Kidney (tissue), 14 donors: Measurements from ENCODE around the gene PRKAB1. TPM values are rescaled to one million over a fixed set of nuclear protein-coding genes. Genes with fewer than 3 reads are reported as not detected.

Experiments used
- DNase-seq, 5 donors: peaks; one replicate each; pipeline ENCODE4 v3.0.0-alpha.2; 2013 to 2020
- FAIRE-seq: peaks from 2 replicates; lab custom pipeline; 2012; peaks lifted over from hg19 to GRCh38; lab: Jason Lieb, UNC
- H3K27ac ChIP-seq, 2 donors: one replicate each; pipeline ENCODE4 v1.7.0; 2013; ENCODE audit warnings: low read depth in 2 of 2, low read length in 2 of 2, inconsistent platforms in 1 of 2
- H3K27me3 ChIP-seq: one replicate; pipeline ENCODE4 v1.7.1; 2013; ENCODE audit warnings: low read length, inconsistent platforms; ENCODE audit not compliant: control insufficient read depth, insufficient read depth
- H3K36me3 ChIP-seq, 3 donors: one replicate each; pipeline versions ENCODE4 v1.7.0 to v1.7.1; 2013; ENCODE audit warnings: low read length in 3 of 3, control low read depth in 1 of 3, inconsistent platforms in 1 of 3; ENCODE audit not compliant: insufficient read depth in 3 of 3, control insufficient read depth in 2 of 3
- H3K4me1 ChIP-seq, 3 donors: one replicate each; pipeline versions ENCODE4 v1.7.0 to v1.7.1; 2013; ENCODE audit warnings: low read length in 3 of 3, inconsistent platforms in 1 of 3, low read depth in 1 of 3; ENCODE audit not compliant: control insufficient read depth in 2 of 3, insufficient read depth in 2 of 3
- H3K4me3 ChIP-seq, 3 donors: one replicate each; pipeline versions ENCODE4 v1.7.0 to v1.8.1; 2013; ENCODE audit warnings: low read length in 3 of 3, control low read depth in 1 of 3, inconsistent platforms in 1 of 3
- H3K9ac ChIP-seq, 3 donors: one replicate each; pipeline versions ENCODE4 v1.7.0 to v1.7.1; 2013; ENCODE audit warnings: low read length in 3 of 3, control low read depth in 1 of 3, inconsistent platforms in 1 of 3
- H3K9me3 ChIP-seq, 3 donors: one replicate each; pipeline versions ENCODE4 v1.7.0 to v1.7.1; 2013; ENCODE audit warnings: low read length in 3 of 3, control low read depth in 1 of 3, inconsistent platforms in 1 of 3; ENCODE audit not compliant: control insufficient read depth in 2 of 3, insufficient read depth in 1 of 3
- intact Hi-C: fragments of 100-400 bp; cut with DNase I; formaldehyde crosslinking; loops from one replicate; pipeline ENCODE4 v1.11.1; 2022
- polyA plus RNA-seq: library from polyadenylated mRNA; stranded (reverse); fragments of 350-450 nt; fragmentation: Illumina TruSeq; extraction: RNeasy Lipid Tissue Mini Kit (QIAGEN cat#74804); gene quantifications from one replicate; pipeline ENCODE4 v1.2.3, GENCODE V29; 2014; ENCODE audit warnings: low read depth, low replicate concordance; ENCODE audit not compliant: insufficient read depth
- total RNA-seq: library from RNA; stranded (reverse); fragmentation: NEBNext Ultra II Directional; extraction: Animal tissue kit (Norgen Biotek cat#: 25700); gene quantifications from one replicate; pipeline ENCODE4 v1.2.1, GENCODE V29; 2021
- TF ChIP-seq, protein P1 (sequence below): IDR thresholded peaks from 3 replicates; pipeline ENCODE4 v1.5.1; 2012; ENCODE audit warnings: mild to moderate bottlenecking, moderate library complexity, borderline replicate concordance; ENCODE audit not compliant: insufficient read depth; ENCODE audit errors: extremely low read depth
- donor health status: control.
- donor health status: control.
- donor health status: control.
- donor health status: control.
- donor health status: control.
- donor health status: DM: yes; HTN: yes; CAD: no.
- donor health status: Normal renal cell carcinoma (clear cell type).

The PRKAB1 gene
- total and polyA plus RNA-seq, 2 donors from 2014 or later = 79.9 to 165 TPM

DNA sequence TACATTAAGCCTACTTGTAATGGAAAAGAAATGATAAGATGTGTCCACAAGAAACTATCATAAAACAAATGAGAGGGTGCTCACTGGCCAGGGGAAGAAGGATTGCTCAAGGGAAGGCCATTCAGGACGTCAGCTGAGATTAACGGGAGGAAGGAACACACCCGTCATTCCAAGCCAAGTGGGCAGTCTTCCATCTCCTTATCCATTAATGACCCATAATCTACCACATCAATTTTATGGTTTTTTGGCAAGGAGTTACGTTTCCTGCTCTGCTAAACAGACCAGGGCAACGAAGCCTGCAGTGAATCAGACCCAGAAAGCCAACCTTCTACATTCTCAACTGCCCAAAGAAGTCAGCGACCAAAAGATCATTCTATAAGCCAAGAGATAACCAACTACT is 25.1 kb downstream of the PRKAB1 start:
- TF ChIP-seq, protein P1, sequence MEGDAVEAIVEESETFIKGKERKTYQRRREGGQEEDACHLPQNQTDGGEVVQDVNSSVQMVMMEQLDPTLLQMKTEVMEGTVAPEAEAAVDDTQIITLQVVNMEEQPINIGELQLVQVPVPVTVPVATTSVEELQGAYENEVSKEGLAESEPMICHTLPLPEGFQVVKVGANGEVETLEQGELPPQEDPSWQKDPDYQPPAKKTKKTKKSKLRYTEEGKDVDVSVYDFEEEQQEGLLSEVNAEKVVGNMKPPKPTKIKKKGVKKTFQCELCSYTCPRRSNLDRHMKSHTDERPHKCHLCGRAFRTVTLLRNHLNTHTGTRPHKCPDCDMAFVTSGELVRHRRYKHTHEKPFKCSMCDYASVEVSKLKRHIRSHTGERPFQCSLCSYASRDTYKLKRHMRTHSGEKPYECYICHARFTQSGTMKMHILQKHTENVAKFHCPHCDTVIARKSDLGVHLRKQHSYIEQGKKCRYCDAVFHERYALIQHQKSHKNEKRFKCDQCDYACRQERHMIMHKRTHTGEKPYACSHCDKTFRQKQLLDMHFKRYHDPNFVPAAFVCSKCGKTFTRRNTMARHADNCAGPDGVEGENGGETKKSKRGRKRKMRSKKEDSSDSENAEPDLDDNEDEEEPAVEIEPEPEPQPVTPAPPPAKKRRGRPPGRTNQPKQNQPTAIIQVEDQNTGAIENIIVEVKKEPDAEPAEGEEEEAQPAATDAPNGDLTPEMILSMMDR = no peak
- no peak for FAIRE-seq
- H3K4me3 ChIP-seq = no peak overlapping the region

DNA sequence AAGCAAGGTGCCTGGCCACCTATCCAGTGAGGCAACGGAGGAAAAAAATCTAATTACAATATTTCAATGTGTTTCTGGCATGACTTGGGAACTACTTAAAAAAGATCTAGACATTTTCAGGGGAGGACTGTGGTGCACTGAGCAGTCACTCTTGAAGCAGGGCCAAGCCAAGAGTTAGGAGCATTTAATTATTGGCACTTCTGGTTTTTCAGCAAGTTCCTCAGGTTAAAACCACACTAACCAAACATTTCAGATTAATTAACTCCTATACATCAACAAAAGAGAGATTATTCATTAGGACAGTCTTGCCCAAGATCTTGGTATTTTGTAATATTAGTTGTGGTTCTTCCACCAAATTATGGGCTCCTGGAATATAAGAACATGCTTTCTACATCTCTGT is 25.6 kb downstream of the PRKAB1 start:
- no peaks in the 10 kb centered on the region for H3K27me3 ChIP-seq
- H3K36me3 ChIP-seq = no peaks in the 10 kb centered on the region
- H3K4me3 ChIP-seq = peak overlapping the region in 1 of 3 donors; percentile 9
- intact Hi-C loops = no loop called here
- H3K27ac ChIP-seq = peak overlapping the region; percentile 47 to 85
- H3K4me1 ChIP-seq = peaks cover 3 to 54% (median 26%) of the 10 kb centered on the region in 3 donors
- peak overlapping the region in 1 of 3 donors; percentile 32 for H3K9ac ChIP-seq
- H3K9me3 ChIP-seq = no peaks in the 10 kb centered on the region
- DNase-seq (no peak), FAIRE-seq (no peak)
- TF ChIP-seq, protein P1 = no peak

More for the DNA sequence above, 25.1 kb downstream of the PRKAB1 start:
- Histone ChIP-seq H3K27me3 (no peaks in the 10 kb centered on the region), H3K36me3 (no peaks in the 10 kb centered on the region), H3K27ac (peak overlapping the region; percentile 47 to 85), H3K9me3 (no peaks in the 10 kb centered on the region), H3K9ac (peak overlapping the region in 1 of 3 donors; percentile 32), H3K4me1 (peaks cover 3 to 58% (median 31%) of the 10 kb centered on the region in 3 donors)
- intact Hi-C loops = no loop called here
- peak in 2 of 5 donors; percentile 30 to 63 for DNase-seq

DNA sequence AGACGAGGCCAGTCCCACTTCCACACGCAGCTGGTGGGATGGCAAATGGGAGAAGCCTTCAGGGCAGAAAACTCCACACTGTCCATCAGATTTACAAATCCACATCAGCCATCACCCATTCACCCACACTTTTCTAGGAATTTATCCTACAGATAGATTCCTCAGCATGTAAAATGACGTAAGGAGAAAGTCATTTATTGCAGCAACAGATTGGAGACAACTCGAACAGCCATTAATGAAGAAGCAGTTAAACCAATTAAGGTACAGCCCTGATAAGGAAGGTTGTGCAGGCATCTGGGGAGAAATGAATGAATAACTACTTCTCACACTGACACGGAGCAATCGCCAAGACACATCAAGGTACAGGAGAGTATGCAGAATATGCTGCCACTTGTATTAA is 26.2 kb downstream of the PRKAB1 start:
- FAIRE-seq (no peak), DNase-seq (no peak)
- H3K27ac ChIP-seq = peak overlapping the region; percentile 47 to 85
- intact Hi-C loops = no loop called here
- no peaks in the 10 kb centered on the region for H3K9me3 ChIP-seq
- no peak overlapping the region for H3K9ac ChIP-seq
- H3K4me1 ChIP-seq = peaks cover 3 to 59% (median 26%) of the 10 kb centered on the region in 3 donors
- no peaks in the 10 kb centered on the region for H3K27me3 ChIP-seq
- H3K4me3 ChIP-seq = no peak overlapping the region
- TF ChIP-seq, protein P1 = no peak
- H3K36me3 ChIP-seq = no peaks in the 10 kb centered on the region

DNA sequence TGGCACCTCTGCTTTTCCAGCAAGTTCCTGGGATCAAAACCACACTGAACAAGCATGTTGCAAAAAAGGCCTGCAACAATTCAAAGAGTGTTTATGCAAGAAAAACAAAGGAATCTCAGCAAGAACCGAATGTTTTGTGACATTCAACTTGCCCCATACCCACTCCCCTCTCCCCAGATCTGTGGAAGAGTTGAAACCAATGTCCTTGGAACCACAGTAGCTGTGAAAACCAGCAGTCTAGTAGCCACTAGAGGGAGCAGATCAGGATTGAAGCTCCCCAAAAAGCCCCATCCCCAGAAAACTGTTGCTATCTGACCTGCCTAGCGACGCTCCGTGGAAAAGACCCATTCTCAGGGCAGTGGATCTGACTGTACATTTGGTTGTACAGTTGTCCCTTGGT is 27.1 kb downstream of the PRKAB1 start:
- Histone ChIP-seq H3K36me3 (no peaks in the 10 kb centered on the region), H3K27me3 (no peaks in the 10 kb centered on the region), H3K27ac (peak overlapping the region in 1 of 2 donors; percentile 6), H3K4me3 (no peak overlapping the region), H3K9me3 (no peaks in the 10 kb centered on the region), H3K9ac (no peak overlapping the region), H3K4me1 (peaks cover 3 to 68% (median 29%) of the 10 kb centered on the region in 3 donors)
- TF ChIP-seq, protein P1 = peak; percentile 42
- intact Hi-C loops = no loop called here
- FAIRE-seq (no peak), DNase-seq (no peak)
